GM21423 (cell line): Measurements from ENCODE around the gene SHROOM1.
"Not testable (repeated sequence)": the region's sequence is repeated elsewhere in the genome, so short reads cannot be mapped to it uniquely, and the experiment has no call there.

Source experiments
- ATAC-seq: cut with Tn5 transposase; IDR thresholded peaks from one replicate; pipeline ENCODE4 v1.9.1; 2021; ENCODE audit warnings: mild to moderate bottlenecking, moderate library complexity; ENCODE audit not compliant: unreplicated experiment

The SHROOM1 gene

GRCh38 chr5:132830436-132831094 lies at the start of gene SHROOM1:
SHROOM1 (minus strand) TSS chr5:132830647; CDS start chr5:132826140, 4,507 bp downstream.
- peak; percentile 70 for ATAC-seq

- no peak for ATAC-seq
Observed at GRCh38 chr5:132877938-132878337, 47.5 kb upstream of the SHROOM1 start.

- ATAC-seq: no peak
Observed at GRCh38 chr5:132877466-132877865, 47.0 kb upstream of the SHROOM1 start.

GRCh38 chr5:132876020-132876759 lies 45.7 kb upstream of the SHROOM1 start:
- no peak for ATAC-seq

- no peak for ATAC-seq
Observed at GRCh38 chr5:132873930-132874271, 43.5 kb upstream of the SHROOM1 start.

- no peak for ATAC-seq
Observed at GRCh38 chr5:132873119-132873929, 42.9 kb upstream of the SHROOM1 start, which contains the start of gene LEAP2. LEAP2 (plus strand) TSS chr5:132873668; CDS start chr5:132873695, 27 bp downstream.

- no peak for ATAC-seq
Observed at GRCh38 chr5:132872788-132873118, 42.3 kb upstream of the SHROOM1 start.

GRCh38 chr5:132871459-132872284 lies 41.2 kb upstream of the SHROOM1 start:
- no peak for ATAC-seq

GRCh38 chr5:132870801-132871200 lies 40.4 kb upstream of the SHROOM1 start:
- no peak for ATAC-seq

- no peak for ATAC-seq
Observed at GRCh38 chr5:132868754-132869153, 38.3 kb upstream of the SHROOM1 start.

GRCh38 chr5:132867046-132867451 lies 36.6 kb upstream of the SHROOM1 start:
- no peak for ATAC-seq

GRCh38 chr5:132866342-132867045 lies 36.0 kb upstream of the SHROOM1 start, which contains the start of the genes GDF9 and UQCRQ:
GDF9 (minus strand) TSS chr5:132866469; CDS start chr5:132864533, 1,936 bp downstream.
UQCRQ (plus strand) TSS chr5:132866642; CDS start chr5:132866882, 240 bp downstream.
- peak; percentile 99 for ATAC-seq

- peak; percentile 13 for ATAC-seq
Observed at GRCh38 chr5:132865668-132866341, 35.4 kb upstream of the SHROOM1 start.

- ATAC-seq: no peak
Observed at GRCh38 chr5:132860742-132861141, 30.3 kb upstream of the SHROOM1 start.

- ATAC-seq: no peak
Observed at GRCh38 chr5:132859889-132860437, 29.5 kb upstream of the SHROOM1 start.

- no peak for ATAC-seq
Observed at GRCh38 chr5:132856011-132856410, 25.6 kb upstream of the SHROOM1 start.

- not testable (repeated sequence) for ATAC-seq
Observed at GRCh38 chr5:132854992-132855391, 24.5 kb upstream of the SHROOM1 start.

- ATAC-seq: no peak
Observed at GRCh38 chr5:132854301-132854700, 23.9 kb upstream of the SHROOM1 start.

- ATAC-seq: no peak
Observed at GRCh38 chr5:132853790-132854189, 23.3 kb upstream of the SHROOM1 start.
